Activated B cell treated with CpG ODN at 0.5 μM for 24 hours (primary cell): ENCODE data around the gene GPR137B. TPM values are rescaled to one million over a fixed set of nuclear protein-coding genes. Genes with fewer than 3 reads are reported as not detected.

ENCODE experiments used
- ATAC-seq: fragments of 200-7000 bp; cut with Tn5 transposase; one replicate; pipeline ENCODE4 v1.10.0; 2021; ENCODE audit warnings: low read depth, mild to moderate bottlenecking, moderate library complexity
- CTCF ChIA-PET: fragments of 350-600 bp; sonication (Branson Sonifier 250); formaldehyde crosslinking; loops from one replicate; lab custom pipeline; 2021; ENCODE audit warnings: antibody characterized with exemption; lab: Charles Lee
- POLR2A ChIA-PET: fragments of 350-600 bp; sonication (Branson Sonifier 250); formaldehyde crosslinking; loops from one replicate; lab custom pipeline; 2021; ENCODE audit warnings: antibody characterized with exemption; lab: Charles Lee
- DNase-seq: peaks from one replicate; pipeline ENCODE4 v3.0.0; 2022
- H3K27ac Mint-ChIP-seq: one replicate; pipeline ENCODE4 v1.8.0; 2020; ENCODE audit warnings: mixed read lengths
- H3K27me3 Mint-ChIP-seq: one replicate; pipeline ENCODE4 v1.8.0; 2021; ENCODE audit warnings: mixed read lengths
- H3K36me3 Mint-ChIP-seq: one replicate; pipeline ENCODE4 v1.8.0; 2021; ENCODE audit warnings: low read depth, mixed read lengths
- H3K4me1 Mint-ChIP-seq: one replicate; pipeline ENCODE4 v1.8.0; 2021; ENCODE audit warnings: mixed read lengths
- H3K4me3 Mint-ChIP-seq: one replicate; pipeline ENCODE4 v1.8.0; 2020; ENCODE audit warnings: mild to moderate bottlenecking, mixed read lengths
- H3K9me3 Mint-ChIP-seq: one replicate; pipeline ENCODE4 v1.8.0; 2020; ENCODE audit warnings: mixed read lengths
- intact Hi-C: fragments of 100-400 bp; cut with micrococcal nuclease; formaldehyde crosslinking; loops from one replicate; pipeline ENCODE4 v1.15.1; 2024
- total RNA-seq: library from RNA; stranded (reverse); gene quantifications from 2 replicates; pipeline ENCODE4 v1.2.3, GENCODE V29; 2022
- TF ChIP-seq, protein P1 (sequence below): fragments of 200-600 bp; IDR thresholded peaks from one replicate; pipeline ENCODE4 v1.8.0; 2022; ENCODE audit warnings: antibody characterized with exemption, mild to moderate bottlenecking

GPR137B gene
- total RNA-seq, 1 donor from 2014 or later, result 11.8 TPM

DNA sequence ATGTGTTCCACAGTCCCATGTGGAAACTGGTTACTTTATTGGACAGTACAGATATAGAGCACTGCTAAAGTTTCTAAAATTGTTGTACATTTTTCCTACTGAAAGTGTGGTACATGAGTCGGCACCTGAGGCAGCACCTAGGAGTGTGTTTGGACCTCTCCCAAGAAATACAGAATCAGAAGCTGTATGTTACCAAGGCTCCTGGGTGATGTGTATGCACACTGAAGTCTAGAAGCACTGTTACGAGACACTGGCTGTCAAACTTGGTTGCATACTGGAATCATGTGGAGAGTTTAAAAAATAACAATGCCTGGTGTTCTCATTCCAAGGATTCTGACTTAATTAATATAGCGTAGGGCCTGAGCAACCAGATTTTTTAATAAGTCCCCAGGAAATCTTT lies 92.8 kb downstream of the GPR137B start:
- ChIA-PET CTCF (no interaction called here), POLR2A (no interaction called here)
- Mint-ChIP-seq H3K4me1 (no peaks in the 10 kb centered on the region), H3K4me3 (no peak overlapping the region), H3K27me3 (no peaks in the 10 kb centered on the region), H3K9me3 (no peaks in the 10 kb centered on the region), H3K36me3 (peaks cover 48% of the 10 kb centered on the region), H3K27ac (no peak overlapping the region)
- ATAC-seq (no peak), DNase-seq (no peak)
- intact Hi-C loops, result no loop called here
- TF ChIP-seq, protein P1, sequence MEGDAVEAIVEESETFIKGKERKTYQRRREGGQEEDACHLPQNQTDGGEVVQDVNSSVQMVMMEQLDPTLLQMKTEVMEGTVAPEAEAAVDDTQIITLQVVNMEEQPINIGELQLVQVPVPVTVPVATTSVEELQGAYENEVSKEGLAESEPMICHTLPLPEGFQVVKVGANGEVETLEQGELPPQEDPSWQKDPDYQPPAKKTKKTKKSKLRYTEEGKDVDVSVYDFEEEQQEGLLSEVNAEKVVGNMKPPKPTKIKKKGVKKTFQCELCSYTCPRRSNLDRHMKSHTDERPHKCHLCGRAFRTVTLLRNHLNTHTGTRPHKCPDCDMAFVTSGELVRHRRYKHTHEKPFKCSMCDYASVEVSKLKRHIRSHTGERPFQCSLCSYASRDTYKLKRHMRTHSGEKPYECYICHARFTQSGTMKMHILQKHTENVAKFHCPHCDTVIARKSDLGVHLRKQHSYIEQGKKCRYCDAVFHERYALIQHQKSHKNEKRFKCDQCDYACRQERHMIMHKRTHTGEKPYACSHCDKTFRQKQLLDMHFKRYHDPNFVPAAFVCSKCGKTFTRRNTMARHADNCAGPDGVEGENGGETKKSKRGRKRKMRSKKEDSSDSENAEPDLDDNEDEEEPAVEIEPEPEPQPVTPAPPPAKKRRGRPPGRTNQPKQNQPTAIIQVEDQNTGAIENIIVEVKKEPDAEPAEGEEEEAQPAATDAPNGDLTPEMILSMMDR, result no peak

DNA sequence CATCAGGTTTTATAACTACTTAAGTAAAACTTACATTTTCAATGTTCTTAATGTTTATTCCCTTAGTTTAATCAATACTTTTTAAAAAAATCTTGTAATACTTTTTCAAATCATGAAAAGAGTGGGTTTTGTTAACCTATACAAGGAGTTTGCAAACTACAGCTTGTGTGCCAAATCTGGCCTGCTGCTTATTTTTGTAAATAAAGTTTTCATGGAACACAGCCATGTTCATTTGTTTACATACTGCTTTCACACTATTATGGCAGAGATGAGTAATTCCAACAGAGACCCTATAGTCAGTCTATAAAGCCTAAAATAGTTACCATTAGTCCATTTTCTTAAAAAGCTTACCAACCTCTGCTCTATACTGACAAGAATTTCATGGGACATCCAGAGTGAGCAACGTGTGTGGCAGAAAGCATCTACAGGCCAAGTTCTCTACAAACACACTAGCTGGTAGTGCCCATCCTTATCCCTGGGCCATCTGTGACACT lies 96.8 kb downstream of the GPR137B start:
- Mint-ChIP-seq H3K27ac (no peak overlapping the region), H3K4me3 (no peak overlapping the region), H3K9me3 (no peaks in the 10 kb centered on the region), H3K4me1 (no peaks in the 10 kb centered on the region), H3K27me3 (no peaks in the 10 kb centered on the region), H3K36me3 (peaks cover 50% of the 10 kb centered on the region)
- intact Hi-C loops, result no loop called here
- TF ChIP-seq, protein P1, result no peak
- CTCF ChIA-PET, result no interaction called here
- POLR2A ChIA-PET, result interaction anchor here (0.6 kb wide), 1 partner anchor 9 kb away, joined by 6 read pairs; no protein-coding TSS in a partner anchor
- ATAC-seq (no peak), DNase-seq (no peak)

DNA sequence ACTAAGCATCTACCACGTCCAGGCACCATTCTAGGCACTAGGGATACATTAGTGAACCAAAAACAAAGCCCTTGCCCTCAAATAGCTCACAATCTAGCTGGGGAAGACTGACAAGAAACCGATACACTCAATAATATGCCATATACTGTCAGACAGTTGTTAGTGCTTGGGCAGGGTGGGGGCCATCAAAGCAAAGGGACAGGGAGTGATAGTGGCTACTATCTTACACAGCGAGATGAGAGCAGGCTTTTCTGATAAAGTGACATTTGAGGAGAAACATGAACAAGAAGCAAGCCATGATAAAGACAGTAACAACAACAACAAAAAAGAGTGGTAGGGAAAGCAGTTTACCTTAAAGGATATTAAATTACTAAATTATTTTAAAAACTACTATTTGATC lies 98.3 kb downstream of the GPR137B start:
- Mint-ChIP-seq H3K27ac (no peak overlapping the region), H3K4me3 (no peak overlapping the region), H3K27me3 (no peaks in the 10 kb centered on the region), H3K9me3 (no peaks in the 10 kb centered on the region), H3K36me3 (peaks cover 41% of the 10 kb centered on the region), H3K4me1 (no peaks in the 10 kb centered on the region)
- TF ChIP-seq, protein P1, result no peak
- intact Hi-C loops, result no loop called here
- CTCF ChIA-PET, result no interaction called here
- DNase-seq (no peak), ATAC-seq (no peak)
- POLR2A ChIA-PET, result no interaction called here

GRCh38 chr1:236242568-236242967 lies 100.2 kb downstream of the GPR137B start:
- no peak overlapping the region for H3K4me3 Mint-ChIP-seq
- H3K27me3 Mint-ChIP-seq, result no peaks in the 10 kb centered on the region
- POLR2A ChIA-PET, result no interaction called here
- intact Hi-C loops, result no loop called here
- CTCF ChIA-PET, result no interaction called here
- H3K4me1 Mint-ChIP-seq, result no peaks in the 10 kb centered on the region
- TF ChIP-seq, protein P1, result no peak
- DNase-seq (no peak), ATAC-seq (no peak)
- H3K9me3 Mint-ChIP-seq, result no peaks in the 10 kb centered on the region
- H3K36me3 Mint-ChIP-seq, result peaks cover 40% of the 10 kb centered on the region
- H3K27ac Mint-ChIP-seq, result no peak overlapping the region

GRCh38 chr1:236247286-236247685 lies 104.9 kb downstream of the GPR137B start:
- Mint-ChIP-seq H3K4me1 (no peaks in the 10 kb centered on the region), H3K4me3 (no peak overlapping the region), H3K36me3 (peaks cover 44% of the 10 kb centered on the region), H3K27ac (no peak overlapping the region), H3K27me3 (no peaks in the 10 kb centered on the region), H3K9me3 (no peaks in the 10 kb centered on the region)
- ATAC-seq, result no peak
- POLR2A ChIA-PET, result interaction anchor here (0.6 kb wide), 1 partner anchor 38 kb away, joined by 4 read pairs; no protein-coding TSS in a partner anchor
- TF ChIP-seq, protein P1, result no peak
- intact Hi-C loops, result no loop called here
- DNase-seq, result no peak
- CTCF ChIA-PET, result no interaction called here
